ENCODE results near the gene HDAC5. TPM values are rescaled to one million over a fixed set of nuclear protein-coding genes. Genes with fewer than 3 reads are reported as not detected.
"Not testable (repeated sequence)": the region's sequence is repeated elsewhere in the genome, so short reads cannot be mapped to it uniquely, and the experiment has no call there.

HDAC5 gene
- total RNA-seq, 1 donor from 2014 or later = 15.0 TPM

DNA sequence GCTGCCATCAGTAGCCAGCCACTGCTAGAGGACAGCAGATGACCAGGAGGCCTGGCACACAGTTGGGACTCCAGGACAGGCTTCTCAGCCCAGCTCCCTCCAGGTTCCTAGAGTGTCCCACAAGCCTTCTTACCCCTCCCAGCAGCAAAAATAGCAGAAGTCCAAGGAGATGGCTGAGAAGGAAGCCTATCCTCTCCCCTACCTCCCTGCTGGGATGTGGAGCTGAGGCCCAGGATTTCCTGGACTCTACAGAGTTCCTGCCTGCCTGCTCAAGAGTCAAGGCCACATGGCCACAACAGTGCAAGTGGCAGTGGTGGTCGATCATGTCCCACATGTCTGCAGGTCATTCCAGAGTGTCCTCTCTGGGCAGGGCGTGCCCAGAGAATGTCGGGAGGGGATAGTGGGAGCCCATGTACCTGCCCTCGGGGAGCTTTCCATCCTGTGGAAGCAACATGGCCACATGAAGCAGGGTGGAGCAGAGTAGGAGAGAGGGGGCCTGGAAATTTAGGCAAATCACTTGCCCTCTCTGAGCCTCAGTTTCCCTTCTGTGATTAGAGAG, 10.6 kb upstream of the HDAC5 start:
- intact Hi-C loops (cut with micrococcal nuclease) = no loop called here

DNA sequence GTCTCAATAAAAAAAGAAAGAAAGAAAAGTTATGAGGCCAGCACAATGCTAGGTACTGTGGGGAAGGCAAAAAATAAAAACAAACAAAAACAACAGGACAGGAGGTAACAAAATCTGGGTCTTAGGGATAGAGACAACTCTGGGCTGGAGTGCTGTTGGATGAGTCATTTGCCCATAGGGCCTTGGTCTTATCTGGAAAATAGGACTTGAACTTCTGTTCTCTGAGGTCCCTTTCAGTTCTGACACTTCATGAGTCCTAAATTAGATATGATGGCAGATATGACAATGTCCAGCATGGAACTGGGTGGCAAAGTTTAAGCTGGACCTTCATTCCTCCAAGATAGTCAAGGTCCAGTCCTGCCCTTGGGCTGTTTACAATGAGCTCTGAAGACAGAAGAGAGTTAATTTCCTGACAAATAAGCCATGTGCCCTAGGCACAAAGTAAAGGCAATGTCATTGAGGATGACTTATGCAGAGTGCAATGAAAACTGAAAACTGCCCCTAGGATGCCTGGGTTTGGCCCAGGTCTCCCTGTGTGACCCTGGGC, 8.9 kb upstream of the HDAC5 start:
- intact Hi-C loops (cut with micrococcal nuclease) = no loop called here

DNA sequence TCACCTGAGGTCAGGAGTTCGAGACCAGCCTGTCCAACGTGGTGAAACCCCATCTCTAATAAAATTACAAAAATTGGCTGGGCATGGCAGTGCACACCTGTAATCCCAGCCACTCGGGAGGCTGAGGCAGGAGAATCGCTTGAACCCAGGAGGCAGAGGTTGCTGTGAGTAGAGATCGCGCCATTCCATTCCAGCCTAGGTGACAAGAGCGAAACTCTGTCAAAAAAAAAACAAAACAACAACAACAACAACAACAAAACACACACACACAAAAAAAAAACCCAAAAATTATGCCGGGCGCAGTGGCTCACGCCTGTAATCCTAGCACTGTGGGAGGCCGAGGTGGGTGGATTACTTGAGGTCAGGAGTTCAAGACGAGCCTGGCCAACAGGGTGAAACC, 7.9 kb upstream of the HDAC5 start:
- intact Hi-C loops (cut with micrococcal nuclease) = not testable (repeated sequence)

DNA sequence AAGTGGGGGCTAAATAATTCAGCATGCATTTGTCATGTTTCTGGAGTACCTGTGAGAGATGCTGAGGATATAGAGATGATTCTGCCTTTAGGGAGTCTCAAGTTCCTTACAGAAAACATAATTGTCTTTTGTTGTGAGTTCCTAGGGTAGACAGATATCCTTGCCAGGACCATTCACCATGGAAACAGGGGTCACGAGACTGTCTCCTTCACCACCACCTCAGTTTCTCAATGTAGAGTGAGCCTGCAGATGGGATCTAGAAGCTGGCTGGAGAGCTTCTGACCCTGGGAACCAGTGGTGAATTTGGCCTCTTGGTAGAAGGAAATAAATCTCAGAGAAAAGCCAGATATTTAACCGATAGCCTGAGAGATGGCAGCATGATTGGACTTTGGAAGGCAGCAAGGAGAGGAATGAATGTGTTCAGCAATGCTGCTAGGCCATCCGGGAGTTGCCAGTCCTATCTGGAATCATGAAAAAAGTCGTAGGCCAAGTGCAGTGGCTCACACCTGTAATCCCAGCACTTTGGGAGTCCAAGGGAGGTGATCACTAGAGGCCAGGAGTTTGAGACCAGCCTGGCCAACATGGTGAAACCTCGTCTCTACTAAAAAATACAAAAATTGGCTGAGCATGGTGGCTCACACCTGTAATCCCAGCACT, 7.4 kb upstream of the HDAC5 start:
- intact Hi-C loops (cut with micrococcal nuclease) = no loop called here

DNA sequence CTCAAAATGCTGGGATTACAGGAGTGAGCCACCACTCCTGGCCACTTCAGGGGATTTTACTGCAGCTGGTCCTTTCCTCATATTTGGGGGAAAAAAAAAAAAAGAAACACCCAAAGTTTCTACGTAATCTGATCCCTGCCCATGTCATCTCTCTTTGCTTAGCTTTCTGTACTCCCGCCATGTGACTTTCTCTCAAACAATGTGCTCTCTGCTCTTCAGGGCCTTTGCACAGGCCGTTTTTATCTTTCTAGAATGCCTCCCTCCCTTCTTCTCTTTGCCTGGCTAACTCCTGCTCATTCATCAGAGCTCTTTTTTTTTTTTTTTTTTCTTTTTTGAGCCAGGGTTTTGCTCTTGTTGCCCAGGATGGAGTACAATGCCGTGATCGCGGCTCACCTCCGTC, 4.9 kb upstream of the HDAC5 start:
- intact Hi-C loops (cut with micrococcal nuclease) = no loop called here

DNA sequence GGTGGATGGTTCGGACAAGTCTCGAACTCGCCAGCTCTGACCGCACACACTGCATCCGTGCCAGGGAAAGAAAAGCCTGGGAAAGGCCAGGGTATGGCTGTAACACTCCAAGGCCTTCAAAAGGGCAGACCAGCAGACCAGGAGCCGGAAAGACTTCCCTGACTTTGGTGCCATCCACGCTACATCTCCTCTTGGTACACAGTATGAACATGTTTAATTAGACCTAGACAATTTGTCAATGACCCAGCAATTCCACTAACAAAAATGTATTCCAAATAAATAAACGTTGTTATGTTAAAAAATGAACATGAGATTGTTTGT, 637 bp upstream of the HDAC5 start:
- intact Hi-C loops (cut with micrococcal nuclease) = loop anchor here (1.0 to 5.0 kb wide), 4 partner anchors 44 to 378 kb away; partner anchors contain the start of genes GPATCH8 and LSM12

DNA sequence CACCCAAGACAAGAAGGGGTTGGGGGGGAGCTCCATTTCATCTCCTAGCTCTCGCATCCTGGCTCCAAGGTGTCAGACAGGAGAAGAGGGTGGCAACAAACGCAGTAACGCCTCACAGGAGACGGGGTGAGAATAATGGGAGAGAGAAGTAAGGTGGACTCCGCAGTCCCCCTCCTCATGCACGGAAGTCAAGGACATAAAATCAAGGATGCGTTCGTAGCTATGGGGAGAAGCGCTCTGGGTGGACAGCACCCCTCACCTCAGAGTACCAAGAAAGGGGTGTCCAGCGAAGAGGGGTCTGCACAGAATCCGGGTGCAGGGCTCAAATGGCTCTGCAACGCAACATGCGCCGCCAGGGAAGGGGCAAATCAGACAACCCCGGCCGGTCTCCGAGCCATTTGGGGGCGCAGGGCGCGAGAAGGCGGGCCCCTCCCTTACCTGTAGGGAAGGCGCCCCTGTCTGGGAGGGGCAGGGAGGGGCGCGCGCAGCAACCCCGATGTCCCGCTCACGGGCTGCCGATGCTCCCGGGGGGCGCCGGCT, 555 bp downstream of the HDAC5 start:
- intact Hi-C loops (cut with micrococcal nuclease) = loop anchor here (1.0 to 5.0 kb wide), 7 partner anchors 18 to 379 kb away; partner anchors contain the start of genes G6PC3, GPATCH8, HROB and TMUB2

DNA sequence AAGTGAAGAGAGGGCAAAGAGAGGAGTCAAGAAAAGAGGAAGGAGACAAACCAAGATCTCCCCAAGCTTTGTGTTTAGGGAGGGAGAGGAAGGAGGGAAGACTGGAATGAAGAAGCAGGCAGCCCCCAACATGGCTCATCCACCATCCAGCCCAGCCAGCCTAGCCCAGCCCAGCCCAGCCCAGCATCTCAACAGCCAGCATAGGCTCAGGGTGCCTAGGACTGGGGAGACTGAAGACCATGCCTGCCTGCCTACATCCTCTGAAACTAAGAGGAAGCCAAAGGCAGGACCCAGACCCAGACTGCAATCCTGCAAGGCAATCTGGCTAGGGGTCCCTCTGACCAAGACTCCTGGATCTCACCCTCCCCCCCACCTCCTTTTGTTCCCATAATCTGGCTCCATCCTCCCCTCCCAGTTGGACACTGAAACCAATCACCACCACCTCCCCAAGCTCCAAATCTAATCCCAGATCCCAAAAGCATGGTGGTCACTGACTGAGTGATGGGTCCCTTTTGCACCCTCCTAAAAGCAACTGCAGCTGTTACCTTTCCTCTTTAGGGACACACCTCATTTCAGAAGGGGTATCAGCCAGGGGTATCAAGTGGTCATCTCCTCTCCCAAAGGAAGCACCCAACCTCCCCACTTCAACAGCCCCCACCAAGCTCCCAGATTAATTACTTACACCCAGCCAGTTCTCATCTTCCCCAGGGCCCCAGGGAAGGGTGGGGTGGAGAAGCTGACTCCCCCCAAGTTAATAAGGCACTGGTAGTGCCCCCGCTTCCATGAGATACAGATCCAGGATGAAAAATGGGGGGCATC, 1.2 kb downstream of the HDAC5 start:
- intact Hi-C loops (cut with micrococcal nuclease) = loop anchor here (5.0 kb wide), 2 partner anchors 205 to 380 kb away; partner anchors contain the start of gene GPATCH8

DNA sequence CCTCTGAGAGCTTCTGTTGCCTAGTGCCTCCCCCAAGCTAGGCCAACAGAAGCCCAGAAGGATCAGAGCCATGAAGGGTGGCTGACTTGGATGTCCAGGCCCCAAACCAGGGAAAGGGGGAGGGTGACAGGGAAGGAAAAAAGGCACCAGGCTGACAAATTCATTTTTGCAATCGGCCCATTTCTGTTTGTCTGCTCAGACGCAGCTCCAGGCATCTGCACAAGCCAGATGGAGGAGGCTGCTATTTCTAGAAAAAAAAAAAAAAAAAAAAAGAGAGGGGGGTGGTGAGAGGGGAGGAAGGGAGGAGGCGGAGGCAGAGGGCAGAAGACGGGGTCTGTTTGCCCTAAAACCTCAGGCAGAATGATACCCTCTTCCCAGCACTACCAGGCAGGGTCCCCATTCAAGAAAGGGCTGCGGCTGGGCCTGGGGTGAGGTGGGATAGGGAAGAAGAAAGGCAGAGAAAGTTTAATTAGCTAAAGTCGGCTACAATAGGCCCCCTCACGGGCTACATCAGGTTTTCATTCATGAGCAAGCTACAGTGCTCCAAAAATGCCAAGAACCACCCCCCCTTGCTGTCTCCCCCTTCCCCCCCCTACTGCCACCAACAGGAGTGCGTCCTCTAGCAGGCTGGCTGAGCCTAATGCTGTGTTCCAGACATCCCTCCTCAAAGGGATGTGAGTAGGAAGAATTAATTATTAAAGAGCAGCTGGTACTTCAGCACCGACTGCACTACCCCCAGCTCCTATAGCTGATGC, 2.4 kb downstream of the HDAC5 start:
- intact Hi-C loops (cut with micrococcal nuclease) = loop anchor here (5.0 kb wide), 2 partner anchors 206 to 381 kb away; partner anchors contain the start of gene GPATCH8

DNA sequence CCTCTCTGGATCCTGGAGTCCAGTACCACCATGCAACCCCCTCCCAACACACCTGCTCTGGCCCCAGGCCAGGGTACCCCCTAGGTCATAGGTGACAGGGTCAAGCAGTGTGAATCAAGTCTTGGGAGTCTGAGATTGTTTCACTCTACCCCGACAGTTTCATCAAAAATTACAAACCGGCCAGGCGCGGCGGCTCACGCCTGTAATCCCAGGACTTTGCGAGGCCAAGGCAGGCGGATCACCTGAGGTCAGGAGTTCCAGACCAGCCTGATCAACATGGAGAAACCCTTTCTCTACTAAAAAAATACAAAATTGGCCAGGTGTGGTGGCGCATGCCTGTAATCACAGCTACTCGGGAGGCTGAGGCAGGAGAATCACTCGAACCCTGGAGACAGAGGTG, 3.2 kb downstream of the HDAC5 start:
- intact Hi-C loops (cut with micrococcal nuclease) = loop anchor here (5.0 kb wide), 2 partner anchors 207 to 382 kb away; partner anchors contain the start of gene GPATCH8

DNA sequence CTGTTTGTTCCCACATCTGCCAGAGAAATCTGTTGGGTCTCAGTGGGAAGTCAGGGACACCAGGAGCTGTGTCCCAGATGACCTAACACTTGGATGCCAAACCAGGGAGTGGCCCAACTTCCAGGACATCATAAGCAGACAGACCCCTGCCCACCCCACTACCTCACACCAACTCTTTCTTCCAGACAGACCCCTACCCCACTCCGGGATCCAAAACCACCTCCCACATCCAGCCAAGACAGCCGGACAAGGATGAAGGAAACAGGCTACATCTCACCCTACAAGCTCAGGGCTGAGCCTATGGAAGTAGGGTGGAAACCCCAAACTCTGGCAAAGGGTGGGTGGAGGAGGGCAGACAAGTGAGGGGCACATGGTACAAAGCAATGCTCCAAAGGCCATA, 3.6 kb downstream of the HDAC5 start:
- intact Hi-C loops (cut with micrococcal nuclease) = loop anchor here (5.0 kb wide), 2 partner anchors 208 to 383 kb away; partner anchors contain the start of gene GPATCH8

DNA sequence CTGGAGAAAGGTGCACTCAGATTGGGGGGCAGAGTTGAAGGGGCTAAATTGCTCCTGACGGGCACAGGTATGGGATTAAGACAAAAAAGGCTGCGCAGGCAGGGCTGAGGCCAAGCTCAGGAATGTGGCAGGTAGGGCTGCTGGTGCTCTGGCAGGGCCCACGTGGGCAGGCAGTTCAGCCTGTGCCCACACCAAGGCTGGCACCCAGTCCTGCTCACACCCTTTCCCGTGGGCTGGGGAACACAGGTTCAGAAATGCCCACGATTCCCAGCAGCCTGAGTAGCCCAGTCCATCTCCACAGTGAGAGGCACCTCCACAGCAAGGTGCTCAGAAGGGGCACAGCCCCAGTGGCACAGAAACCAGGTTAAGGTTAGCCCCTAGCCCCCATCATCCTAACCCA, 4.4 kb downstream of the HDAC5 start:
- intact Hi-C loops (cut with micrococcal nuclease) = no loop called here

DNA sequence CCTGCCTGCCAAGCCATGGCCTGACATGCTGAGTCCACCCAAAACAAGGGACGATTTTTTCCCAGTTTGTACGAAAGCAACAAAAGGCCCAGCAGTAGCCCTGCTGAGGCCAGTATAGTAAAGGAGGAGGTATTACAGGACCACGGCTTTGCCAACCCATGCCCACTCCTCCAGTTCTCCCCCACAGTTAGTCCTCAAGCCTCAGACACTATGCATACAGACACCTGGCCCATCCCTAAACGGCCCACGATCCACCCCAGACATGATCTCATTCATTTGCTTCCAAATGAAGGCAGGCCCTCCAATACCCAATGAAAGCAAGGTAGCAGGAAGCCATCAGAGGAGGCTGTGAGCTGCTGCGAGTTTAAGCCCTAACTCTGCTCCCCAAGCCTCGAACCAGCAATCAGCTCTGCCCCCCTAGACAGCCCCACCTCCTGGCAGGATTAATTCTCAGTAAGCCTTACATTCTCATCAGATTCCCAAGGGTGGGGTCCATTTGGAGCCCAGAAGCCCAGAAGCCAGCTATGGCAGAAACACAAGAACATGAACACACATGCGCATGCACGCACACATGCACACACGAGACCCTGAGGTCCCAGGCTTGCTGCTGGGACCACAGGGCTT, 4.9 kb downstream of the HDAC5 start:
- intact Hi-C loops (cut with micrococcal nuclease) = no loop called here

DNA sequence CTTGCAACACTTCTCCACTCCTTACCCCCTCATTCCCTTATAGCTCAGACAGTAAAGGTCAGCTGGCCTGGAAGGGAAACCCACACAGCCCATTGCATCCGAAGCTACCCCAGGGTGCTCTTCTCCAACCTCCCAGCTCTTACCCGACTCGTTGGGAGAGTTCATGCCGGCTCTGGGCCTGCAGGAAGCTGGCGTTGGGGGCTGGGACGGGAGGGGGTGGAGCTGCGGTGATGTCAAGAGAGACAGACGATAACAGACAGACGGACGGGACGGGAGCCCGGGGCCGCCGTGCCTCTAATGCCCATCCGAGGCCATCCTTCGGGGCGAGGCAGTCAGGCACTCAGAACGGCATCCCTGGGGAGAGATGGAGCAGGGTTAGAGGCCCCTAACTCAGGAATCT, 6.1 kb downstream of the HDAC5 start:
- intact Hi-C loops (cut with micrococcal nuclease) = no loop called here

DNA sequence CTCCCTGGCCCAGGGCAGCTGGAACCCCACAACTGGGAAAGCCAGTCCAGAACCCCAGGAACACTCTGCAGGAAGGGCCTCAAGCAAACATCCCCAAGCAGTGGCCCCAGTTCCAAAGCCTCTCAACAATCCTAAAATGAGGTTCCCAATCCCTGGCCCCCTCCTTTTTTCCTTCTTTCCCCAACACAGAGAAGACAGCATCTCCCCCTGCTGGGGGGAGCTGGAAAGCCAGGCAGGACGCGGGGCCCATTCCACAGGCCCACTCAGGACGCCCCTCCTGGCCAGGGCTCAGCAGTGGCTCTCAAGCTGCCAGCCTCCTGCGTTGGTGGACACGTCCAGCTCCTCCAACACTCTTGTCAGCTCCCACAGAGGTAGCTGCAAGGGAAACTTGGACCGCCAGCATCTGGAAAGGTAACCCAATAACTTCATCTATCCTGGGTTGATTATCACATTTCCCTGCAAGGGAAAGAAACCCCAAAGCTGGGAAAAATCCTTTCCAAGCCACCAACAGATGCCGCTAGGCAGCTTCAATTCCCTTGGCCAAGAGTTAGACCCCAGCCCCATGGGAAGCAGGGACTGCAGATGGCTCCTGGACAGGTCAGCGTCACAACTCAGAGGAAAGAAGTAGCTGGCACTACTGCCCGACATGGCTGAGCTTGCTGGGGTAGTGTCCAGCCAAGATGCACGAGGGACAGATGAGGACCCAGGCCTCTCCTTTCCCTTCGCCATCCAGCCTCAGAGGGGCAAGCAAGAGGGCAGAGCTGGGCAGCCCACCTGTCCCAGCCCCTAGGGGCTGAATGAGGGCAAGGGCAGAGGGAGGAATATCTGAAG, 7.6 kb downstream of the HDAC5 start:
- intact Hi-C loops (cut with micrococcal nuclease) = no loop called here

DNA sequence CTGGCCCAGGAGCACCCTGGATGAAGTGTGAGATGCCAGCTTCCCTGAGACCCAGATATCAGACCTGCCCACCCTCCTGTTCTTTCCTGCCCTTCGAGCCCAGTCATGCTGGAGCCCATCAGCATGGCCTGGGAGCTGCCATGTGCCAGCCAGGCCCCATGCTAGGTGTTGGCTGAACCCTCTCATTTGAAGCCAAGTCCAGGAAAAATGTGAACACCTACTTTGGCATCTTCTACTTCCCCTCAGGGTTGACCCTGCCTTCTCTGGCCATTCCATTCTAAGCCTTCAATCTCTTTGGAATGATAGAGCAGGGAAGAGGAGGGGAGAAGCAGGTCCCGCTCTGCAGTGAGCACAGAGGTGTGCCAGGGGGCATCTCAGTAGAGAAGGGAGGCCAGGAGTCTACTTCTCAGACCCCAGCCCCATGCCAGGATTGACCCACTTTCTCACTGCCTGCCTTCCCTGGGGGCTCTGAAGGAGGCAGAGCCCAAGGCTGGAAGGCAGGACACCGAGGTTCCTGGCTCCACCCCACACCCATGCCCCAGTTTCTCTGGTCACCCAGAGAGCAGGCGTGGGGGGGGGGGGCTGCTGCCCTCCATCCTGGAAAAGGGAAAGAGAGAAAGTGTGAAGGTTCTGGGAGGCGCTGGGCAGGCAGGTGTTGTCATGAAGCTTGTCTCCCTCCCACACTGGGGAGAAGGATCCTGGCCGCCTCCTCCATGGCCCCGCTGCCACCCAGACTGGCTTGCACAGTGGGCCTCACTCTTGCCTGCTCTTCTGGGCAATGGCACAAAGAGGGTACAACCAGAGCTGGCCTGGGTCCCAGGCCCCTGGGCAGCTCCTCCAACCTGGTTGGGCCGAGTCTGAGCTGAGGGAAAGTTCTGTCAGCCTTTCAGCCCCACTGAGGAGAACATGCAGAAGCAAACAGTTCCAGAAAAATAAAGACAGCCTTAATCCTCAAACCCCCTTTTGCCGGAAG, 9.3 kb downstream of the HDAC5 start:
- intact Hi-C loops (cut with micrococcal nuclease) = no loop called here

DNA sequence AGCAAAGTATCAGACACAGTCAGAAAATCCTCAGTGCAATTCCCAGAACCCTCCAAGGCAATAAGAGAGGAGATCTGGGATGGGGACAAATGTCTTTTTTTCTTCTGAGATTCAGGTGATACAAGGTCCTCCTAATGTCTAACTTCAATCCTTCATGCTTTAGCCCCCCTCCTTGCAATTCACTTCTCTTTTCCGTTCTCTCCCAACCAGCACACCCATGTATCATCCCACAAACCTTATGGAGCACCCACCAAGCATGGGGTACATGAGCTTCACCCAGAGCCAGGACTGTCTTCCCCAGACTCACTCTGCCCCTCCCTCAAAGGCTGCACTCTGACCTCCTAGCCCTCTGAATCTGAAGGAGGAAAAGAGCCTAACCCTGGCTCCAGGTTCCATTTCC, 10.1 kb downstream of the HDAC5 start:
- intact Hi-C loops (cut with micrococcal nuclease) = no loop called here
